K562 (cell line): ENCODE results near the gene NUCKS1. TPM values are rescaled to one million over a fixed set of nuclear protein-coding genes. Genes with fewer than 3 reads are reported as not detected.

Source experiments
- ATAC-seq: fragments of 200-7000 bp; cut with Tn5 transposase; 3 replicates; pipeline ENCODE4 v1.9.1; 2020; ENCODE audit warnings: moderate library complexity
- BruUV-seq: library from RNA; stranded (reverse); fragments of 400-500 nt; replicated peaks from 2 replicates; lab custom pipeline; 2021; lab: Mats Ljungman, UMichigan
- CTCF ChIA-PET: fragments of 300-600 bp; formaldehyde crosslinking; extraction: SDS; loops from one replicate; lab custom pipeline; 2021; ENCODE audit warnings: low intra/inter-chr PET ratio; lab: Yijun Ruan, JAX
- POLR2A ChIA-PET: fragments of 300-600, 350-650 bp; sonication (Branson Sonifier 250); formaldehyde crosslinking; extraction: SDS; loops from one replicate; lab custom pipeline; 2021; ENCODE audit warnings: antibody characterized with exemption, inconsistent platforms; lab: Yijun Ruan, JAX
- DNase-seq, 4 experiments: peaks; one replicate each; pipeline versions ENCODE4 v3.0.0 to v3.0.0-alpha.2; 2011 to 2018; ENCODE audit warnings: low spot score in 3 of 4, mixed read lengths in 3 of 4; ENCODE audit errors: extremely low read depth in 1 of 4
- FAIRE-seq: peaks from 2 replicates; lab custom pipeline; 2011; peaks lifted over from hg19 to GRCh38; lab: Jason Lieb, UNC
- H2AFZ ChIP-seq: 2 replicates; pipeline ENCODE4 v1.6.0; 2011; ENCODE audit warnings: low read depth, low read length, control low read depth, inconsistent platforms
- H3K27ac ChIP-seq: fragments of 200-600 bp; 3 replicates; pipeline ENCODE4 v1.8.0; 2011; ENCODE audit warnings: low read depth, mild to moderate bottlenecking, control low read depth, inconsistent platforms, low read length, moderate library complexity, mixed read lengths; ENCODE audit errors: extremely low read depth
- H3K27me3 ChIP-seq, 2 experiments: fragments of 300-600 bp in 1 of 2; 2 replicates in 1 of 2; 3 replicates in 1 of 2; pipeline versions ENCODE4 v1.6.0 to v1.8.0; 2011; ENCODE audit warnings: inconsistent platforms in 2 of 2, low read length in 2 of 2, mild to moderate bottlenecking in 1 of 2, mixed read lengths in 1 of 2, moderate library complexity in 1 of 2; ENCODE audit not compliant: control insufficient read depth in 2 of 2, insufficient read depth in 2 of 2
- H3K36me3 ChIP-seq: fragments of 300-600 bp; 3 replicates; pipeline ENCODE4 v1.8.0; 2011; ENCODE audit warnings: mild to moderate bottlenecking, low read length, inconsistent platforms; ENCODE audit not compliant: control insufficient read depth, insufficient read depth
- H3K4me1 ChIP-seq, 2 experiments: fragments of 200-600 bp in 1 of 2; replicated peaks in 1 of 2; 2 replicates in 1 of 2; 3 replicates in 1 of 2; pipeline versions ENCODE4 v1.5.1 to v1.8.0; 2011; ENCODE audit warnings: inconsistent platforms in 2 of 2, low read length in 2 of 2, mild to moderate bottlenecking in 1 of 2, mixed read lengths in 1 of 2, moderate library complexity in 1 of 2; ENCODE audit not compliant: control insufficient read depth in 2 of 2, insufficient read depth in 2 of 2
- H3K4me2 ChIP-seq: 2 replicates; pipeline ENCODE4 v1.6.1; 2011; ENCODE audit warnings: low read length, control low read depth, inconsistent platforms, mixed read lengths; ENCODE audit not compliant: insufficient read depth
- H3K4me3 ChIP-seq: fragments of 200-600 bp; sonication (generic), shearing (Covaris generic); 2 replicates; pipeline ENCODE4 v1.5.1; 2016; ENCODE audit warnings: control low read depth, inconsistent platforms
- H3K79me2 ChIP-seq: fragments of 200-600 bp; 3 replicates; pipeline ENCODE4 v1.8.0; 2011; ENCODE audit warnings: low read length, inconsistent platforms; ENCODE audit not compliant: control insufficient read depth, insufficient read depth
- H3K9ac ChIP-seq, 2 experiments: 2 replicates each; pipeline versions ENCODE4 v1.6.0 to v1.6.1; 2011; ENCODE audit warnings: low read depth in 2 of 2, low read length in 2 of 2, control low read depth in 1 of 2, inconsistent platforms in 1 of 2, mild to moderate bottlenecking in 1 of 2, mixed read lengths in 1 of 2; ENCODE audit not compliant: insufficient read depth in 1 of 2
- H3K9me1 ChIP-seq: one replicate; pipeline ENCODE4 v1.6.0; 2011; ENCODE audit warnings: inconsistent platforms, mild to moderate bottlenecking, low read length, moderate library complexity; ENCODE audit not compliant: control insufficient read depth, insufficient read depth
- H3K9me3 ChIP-seq: replicated peaks from 2 replicates; pipeline ENCODE4 v1.5.1; 2011; ENCODE audit warnings: low read depth, low read length, inconsistent platforms; ENCODE audit not compliant: control insufficient read depth, insufficient read depth
- H4K20me1 ChIP-seq: replicated peaks from 2 replicates; pipeline ENCODE4 v1.6.1; 2011; ENCODE audit warnings: low read length, inconsistent platforms, mixed read lengths; ENCODE audit not compliant: control insufficient read depth, insufficient read depth
- C11orf30 ChIP-seq: fragments of 450-650 bp; IDR thresholded peaks from 2 replicates; pipeline ENCODE4 v1.6.1; 2016; ENCODE audit warnings: low read depth, mild to moderate bottlenecking
- WGBS: fragments of 100-300 bp; shearing (Covaris generic); methylation state at CpG from one replicate; pipeline ENCODE4 v1.1.6; 2016; ENCODE audit warnings: low coverage, mixed read lengths; ENCODE audit not compliant: insufficient coverage; ENCODE audit errors: missing lambda C conversion rate; 5-methylcytosine and 5-hydroxymethylcytosine counted together
- in situ Hi-C: fragments of 300-500 bp; cut with MboI; formaldehyde crosslinking; loops from 4 replicates; pipeline ENCODE4 v1.15.0; 2018; ENCODE audit warnings: inconsistent platforms, mixed read lengths
- intact Hi-C: fragments of 100-400 bp; cut with micrococcal nuclease; formaldehyde crosslinking; loops from 2 replicates; pipeline ENCODE4 v1.14.2; 2022
- polyA plus RNA-seq, 8 experiments: library from polyadenylated mRNA; depleted of rRNA in 4 of 8; stranded (reverse) in 5 of 8; unstranded in 3 of 8; fragments of >200 nt; fragmentation: Nextera tagmentation in 2 of 8; fragmentation: Illumina TruSeq in 1 of 8; extraction: Ambion mirVana in 2 of 8; extraction: Trizol in 1 of 8; gene quantifications; 2 replicates each; pipeline versions ENCODE4 v1.2.1 to v1.2.3, GENCODE V29; 2011 to 2014; ENCODE audit warnings: inconsistent platforms in 1 of 8, missing spikeins in 1 of 8
- total RNA-seq, 7 experiments: library from RNA; depleted of rRNA in 6 of 7; stranded (reverse); fragments of >200 nt in 6 of 7; fragmentation: Illumina TruSeq in 2 of 7; extraction: Trizol in 2 of 7; gene quantifications; 2 replicates each; pipeline versions ENCODE4 v1.2.1 to v1.2.3, GENCODE V29; 2011 to 2021; ENCODE audit warnings: low replicate concordance in 1 of 7
- TF ChIP-seq, protein P1 (sequence below): sonication (generic); formaldehyde crosslinking; IDR thresholded peaks from 2 replicates; pipeline ENCODE4 v1.5.0; 2020; ENCODE audit warnings: missing genetic modification reagents

NUCKS1 gene
- total and polyA plus RNA-seq, 9 of the 15 experiments (the other 6 are each of a cell fraction or from before 2014, with no cell fraction given) = 66.7 to 244 (median 149) TPM

DNA sequence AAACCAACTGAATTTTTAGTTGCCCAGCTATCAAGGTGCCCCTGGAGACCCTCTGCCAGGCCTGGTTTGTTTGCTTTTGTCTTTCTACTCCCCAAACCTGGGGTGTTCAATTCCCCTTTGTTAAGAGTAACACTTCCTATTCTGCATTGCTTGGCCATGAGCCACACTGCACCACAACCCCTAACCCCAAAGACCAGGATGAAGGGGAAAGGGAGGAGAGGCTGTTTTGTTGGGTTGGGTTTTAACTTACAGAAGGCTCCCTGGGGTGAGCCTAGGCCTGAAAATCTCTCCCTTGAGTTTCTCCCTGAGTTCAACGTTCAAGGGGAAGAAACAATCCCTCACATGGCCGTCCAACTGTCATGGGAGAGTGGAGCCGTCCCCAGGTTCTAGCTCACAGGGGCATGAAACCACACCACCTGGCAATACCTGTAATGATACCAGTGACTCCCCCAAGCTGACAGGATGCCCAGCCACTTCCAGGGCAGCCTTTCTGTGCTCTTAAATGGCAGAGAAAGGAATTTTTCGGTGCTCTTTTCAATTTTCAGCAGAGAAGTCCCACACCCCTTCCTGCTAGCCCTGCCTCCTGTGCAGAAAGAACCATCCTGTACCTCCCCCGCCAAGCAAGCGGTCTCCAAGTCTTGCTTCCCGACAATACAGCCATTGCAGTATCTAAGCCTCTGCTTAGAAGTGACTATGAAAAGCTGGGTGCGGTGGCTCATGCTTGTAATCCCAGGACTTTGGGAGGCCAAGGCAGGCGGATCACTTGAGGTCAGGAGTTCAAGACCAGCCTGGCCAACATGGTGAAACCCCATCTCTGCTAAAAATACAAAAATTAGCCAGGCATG is 84.6 kb downstream of the NUCKS1 start:
- peaks cover 37% of the 10 kb centered on the region; the same call in 1 of the 2 replicates for H4K20me1 ChIP-seq
- ATAC-seq (no peak), DNase-seq (no peak), FAIRE-seq (no peak)
- intact Hi-C loops = no loop called here
- no peaks in the 10 kb centered on the region for H3K9me3 ChIP-seq
- TF ChIP-seq, protein P1, sequence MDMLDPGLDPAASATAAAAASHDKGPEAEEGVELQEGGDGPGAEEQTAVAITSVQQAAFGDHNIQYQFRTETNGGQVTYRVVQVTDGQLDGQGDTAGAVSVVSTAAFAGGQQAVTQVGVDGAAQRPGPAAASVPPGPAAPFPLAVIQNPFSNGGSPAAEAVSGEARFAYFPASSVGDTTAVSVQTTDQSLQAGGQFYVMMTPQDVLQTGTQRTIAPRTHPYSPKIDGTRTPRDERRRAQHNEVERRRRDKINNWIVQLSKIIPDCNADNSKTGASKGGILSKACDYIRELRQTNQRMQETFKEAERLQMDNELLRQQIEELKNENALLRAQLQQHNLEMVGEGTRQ (CRISPR knock-in tag) = 0 out of 2 replicates have a peak, but pooled peaks have one; percentile 4
- TF ChIP-seq C11orf30 = no peak
- no peak overlapping the region for H3K4me2 ChIP-seq
- H3K4me1 ChIP-seq = peaks cover 11 to 35% of the 10 kb centered on the region in 2 experiments; a peak in 4 of 5 replicates
- in situ Hi-C loops = no loop called here
- H3K36me3 ChIP-seq = no peaks in the 10 kb centered on the region
- POLR2A ChIA-PET = interaction anchor here (0.6 to 0.7 kb wide), 2 partner anchors 44 to 485 kb away, joined by 3 read pairs; no protein-coding TSS in a partner anchor
- BruUV-seq = no TSS peak
- 16% methylated on average over 9 of the region's 9 CpGs for WGBS
- H3K4me3 ChIP-seq = no peak overlapping the region
- CTCF ChIA-PET = no interaction called here
- H3K27ac ChIP-seq = no peak overlapping the region
- H3K79me2 ChIP-seq = no peaks in the 10 kb centered on the region
- peaks cover 0 to 12% of the 10 kb centered on the region in 2 experiments; a peak in 1 of 5 replicates for H3K27me3 ChIP-seq
- H3K9me1 ChIP-seq = no peaks in the 10 kb centered on the region
- H2AFZ ChIP-seq = no peak overlapping the region
- no peak overlapping the region for H3K9ac ChIP-seq
